Liver (tissue), 9 donors: ENCODE results near the gene DCC. TPM values are rescaled to one million over a fixed set of nuclear protein-coding genes. Genes with fewer than 3 reads are reported as not detected.

Source experiments
- DNase-seq: peaks from one replicate; pipeline ENCODE4 v3.0.0-alpha.2; 2017; ENCODE audit warnings: low spot score
- H3K27ac ChIP-seq, 2 donors: one replicate each; pipeline ENCODE4 v1.7.0; 2013; ENCODE audit warnings: inconsistent platforms in 2 of 2, low read length in 2 of 2, control low read depth in 1 of 2, low read depth in 1 of 2, mild to moderate bottlenecking in 1 of 2
- H3K27me3 ChIP-seq, 4 donors: one replicate each; pipeline versions ENCODE4 v1.6.1 to v1.7.0; 2013; ENCODE audit warnings: low read length in 3 of 4, inconsistent platforms in 1 of 4, mild to moderate bottlenecking in 1 of 4, moderate library complexity in 1 of 4; ENCODE audit not compliant: control insufficient read depth in 4 of 4, insufficient read depth in 4 of 4
- H3K36me3 ChIP-seq, 4 donors: one replicate each; pipeline versions ENCODE4 v1.6.1 to v1.7.0; 2013; ENCODE audit warnings: low read length in 3 of 4, mild to moderate bottlenecking in 3 of 4, low read depth in 1 of 4, moderate library complexity in 1 of 4; ENCODE audit not compliant: control insufficient read depth in 4 of 4, insufficient read depth in 3 of 4
- H3K4me1 ChIP-seq, 4 donors: one replicate each; pipeline versions ENCODE4 v1.6.1 to v1.7.0; 2013; ENCODE audit warnings: low read length in 3 of 4, mild to moderate bottlenecking in 3 of 4, moderate library complexity in 1 of 4; ENCODE audit not compliant: control insufficient read depth in 4 of 4, insufficient read depth in 4 of 4
- H3K4me3 ChIP-seq, 3 donors: one replicate each; pipeline versions ENCODE4 v1.6.1 to v1.7.0; 2013; ENCODE audit warnings: low read length in 3 of 3, control low read depth in 1 of 3, low read depth in 1 of 3, mild to moderate bottlenecking in 1 of 3
- H3K9ac ChIP-seq, 2 donors: one replicate each; pipeline ENCODE4 v1.7.0; 2013; ENCODE audit warnings: low read length in 2 of 2, mild to moderate bottlenecking in 2 of 2, moderate library complexity in 2 of 2, control low read depth in 1 of 2, low read depth in 1 of 2
- H3K9me3 ChIP-seq, 4 donors: one replicate each; pipeline versions ENCODE4 v1.6.1 to v1.7.0; 2013; ENCODE audit warnings: low read length in 3 of 4; ENCODE audit not compliant: control insufficient read depth in 4 of 4
- ATF3 ChIP-seq: IDR thresholded peaks from 2 replicates; pipeline ENCODE4 v1.6.1; 2016; ENCODE audit warnings: antibody characterized with exemption
- CTCF ChIP-seq: fragments of 150-350 bp; IDR thresholded peaks from 2 replicates; pipeline ENCODE4 v1.5.1; 2017; ENCODE audit warnings: improper control_type of control experiment, low read depth, low read length; ENCODE audit not compliant: missing input control
- EGR1 ChIP-seq, 2 donors: IDR thresholded peaks; 2 replicates each; pipeline ENCODE4 v1.6.1; 2016 to 2018; ENCODE audit warnings: antibody characterized with exemption in 2 of 2, low read depth in 2 of 2
- FOXA1 ChIP-seq: IDR thresholded peaks from 2 replicates; pipeline ENCODE4 v1.6.1; 2016; ENCODE audit warnings: antibody characterized with exemption
- FOXA2 ChIP-seq: IDR thresholded peaks from 2 replicates; pipeline ENCODE4 v1.6.1; 2016; ENCODE audit warnings: antibody characterized with exemption
- GABPA ChIP-seq, 2 donors: IDR thresholded peaks in 1 of 2; conservative IDR thresholded peaks in 1 of 2; 2 replicates each; pipeline ENCODE4 v1.6.1; 2016; ENCODE audit warnings: antibody characterized with exemption in 2 of 2, mild to moderate bottlenecking in 1 of 2, moderate library complexity in 1 of 2
- HNF4A ChIP-seq, 2 donors: conservative IDR thresholded peaks; 2 replicates each; pipeline ENCODE4 v1.6.1; 2016; ENCODE audit warnings: antibody characterized with exemption in 2 of 2, mild to moderate bottlenecking in 2 of 2
- HNF4G ChIP-seq: IDR thresholded peaks from 2 replicates; pipeline ENCODE4 v1.6.1; 2016; ENCODE audit warnings: antibody characterized with exemption
- MAX ChIP-seq: IDR thresholded peaks from 2 replicates; pipeline ENCODE4 v1.6.1; 2016; ENCODE audit warnings: antibody characterized with exemption
- NR2F2 ChIP-seq: IDR thresholded peaks from 2 replicates; pipeline ENCODE4 v1.6.1; 2016; ENCODE audit warnings: antibody characterized with exemption
- REST ChIP-seq: IDR thresholded peaks from 2 replicates; pipeline ENCODE4 v1.6.1; 2016; ENCODE audit warnings: antibody characterized with exemption, mild to moderate bottlenecking
- RXRA ChIP-seq, 2 donors: IDR thresholded peaks; 2 replicates each; pipeline ENCODE4 v1.6.1; 2017 to 2018; ENCODE audit warnings: antibody characterized with exemption in 2 of 2, mild to moderate bottlenecking in 1 of 2
- SP1 ChIP-seq: IDR thresholded peaks from 2 replicates; pipeline ENCODE4 v1.6.1; 2018; ENCODE audit warnings: antibody characterized with exemption, mild to moderate bottlenecking
- YY1 ChIP-seq: IDR thresholded peaks from 2 replicates; pipeline ENCODE4 v1.6.1; 2016; ENCODE audit warnings: antibody characterized with exemption, mild to moderate bottlenecking
- WGBS: extraction: QIAGEN DNeasy Blood & Tissue Kit; methylation state at CpG from one replicate; pipeline ENCODE4 v1.1.7; 2013; 5-methylcytosine and 5-hydroxymethylcytosine counted together
- polyA plus RNA-seq, 2 donors: library from polyadenylated mRNA; stranded (reverse) in 1 of 2; unstranded in 1 of 2; fragments of 200-250 nt in 1 of 2; fragments of >200 nt in 1 of 2; fragmentation: Nextera tagmentation in 1 of 2; extraction: Ambion mirVana in 1 of 2; gene quantifications; one replicate each; pipeline versions ENCODE4 v1.2.1 to v1.2.3, GENCODE V29; 2013 to 2015
- total RNA-seq, 2 donors: library from RNA; depleted of rRNA; stranded (reverse); fragments of >200 nt; gene quantifications; one replicate each; pipeline ENCODE4 v1.2.3, GENCODE V29; 2014
- donor health status: healthy.
- donor health status: healthy.
- donor health status: healthy.
- donor health status: healthy.
- donor health status: healthy.

Gene DCC
- total and polyA plus RNA-seq, 4 donors = under 0.01 to 0.03 TPM; not detected in 2

GRCh38 chr18:52738946-52739345 lies 398.9 kb downstream of the DCC start:
- Histone ChIP-seq H3K9ac (no peak overlapping the region), H3K4me3 (no peak overlapping the region), H3K36me3 (no peaks in the 10 kb centered on the region), H3K27me3 (no peaks in the 10 kb centered on the region), H3K9me3 (no peaks in the 10 kb centered on the region), H3K4me1 (no peaks in the 10 kb centered on the region), H3K27ac (no peak overlapping the region)
- no peak for DNase-seq
- WGBS = 76% methylated on average over 5 of the region's 5 CpGs
- TF ChIP-seq CTCF = no peak

- no peak overlapping the region for H3K27ac ChIP-seq
- peaks cover 0 to 3% (median 0%) of the 10 kb centered on the region in 4 donors for H3K9me3 ChIP-seq
- no peaks in the 10 kb centered on the region for H3K27me3 ChIP-seq
- 68% methylated on average over 2 of the region's 2 CpGs for WGBS
- no peaks in the 10 kb centered on the region for H3K4me1 ChIP-seq
- no peaks in the 10 kb centered on the region for H3K36me3 ChIP-seq
- H3K4me3 ChIP-seq = no peak overlapping the region
- H3K9ac ChIP-seq = no peak overlapping the region
- no peak for DNase-seq
- TF ChIP-seq SP1 = no peak
- no peak for TF ChIP-seq HNF4A (conservative IDR thresholded peaks at IDR 0.05)
- no peak for TF ChIP-seq NR2F2
- no peak for TF ChIP-seq RXRA (IDR thresholded peaks at IDR 0.05)
- TF ChIP-seq FOXA1 = no peak
- TF ChIP-seq MAX = no peak
- no peak for TF ChIP-seq GABPA (IDR thresholded peaks at IDR 0.05 in 1 of 2, conservative IDR thresholded peaks at IDR 0.05 in 1 of 2)
- TF ChIP-seq HNF4G = no peak
- TF ChIP-seq FOXA2 = no peak
Measured at GRCh38 chr18:52746986-52747385, 407.0 kb downstream of the DCC start.

- WGBS = 93% methylated on average over 23 of the region's 23 CpGs
- Histone ChIP-seq H3K4me3 (no peak overlapping the region), H3K36me3 (no peaks in the 10 kb centered on the region), H3K27me3 (no peaks in the 10 kb centered on the region), H3K9ac (no peak overlapping the region), H3K4me1 (no peaks in the 10 kb centered on the region), H3K27ac (no peak overlapping the region), H3K9me3 (peaks cover 0 to 3% (median 0%) of the 10 kb centered on the region in 4 donors)
- DNase-seq = no peak
- TF ChIP-seq EGR1 (IDR thresholded peaks at IDR 0.05; ENCODE audit: low read depth in 2 of 2) = no peak
- TF ChIP-seq ATF3 = no peak
- no peak for TF ChIP-seq YY1
- TF ChIP-seq CTCF = no peak
- no peak for TF ChIP-seq MAX
- no peak for TF ChIP-seq FOXA1
- TF ChIP-seq REST = no peak
- TF ChIP-seq GABPA (IDR thresholded peaks at IDR 0.05 in 1 of 2, conservative IDR thresholded peaks at IDR 0.05 in 1 of 2) = no peak
- no peak for TF ChIP-seq HNF4G
- no peak for TF ChIP-seq RXRA (IDR thresholded peaks at IDR 0.05)
- TF ChIP-seq NR2F2 = no peak
Measured at GRCh38 chr18:52747869-52748268, 407.9 kb downstream of the DCC start.
